HUES48 (cell line): Measurements from ENCODE around the gene P3H3.

Experiments
- H3K27ac ChIP-seq: one replicate; pipeline ENCODE4 v1.7.0; 2013; ENCODE audit warnings: low read depth, low read length, inconsistent platforms
- H3K27me3 ChIP-seq: 2 replicates; pipeline ENCODE4 v1.6.1; 2013; ENCODE audit warnings: mild to moderate bottlenecking, low read length; ENCODE audit not compliant: control insufficient read depth, insufficient read depth
- H3K36me3 ChIP-seq: 2 replicates; pipeline ENCODE4 v1.6.1; 2013; ENCODE audit warnings: low read length; ENCODE audit not compliant: control insufficient read depth, insufficient read depth
- H3K4me1 ChIP-seq: 2 replicates; pipeline ENCODE4 v1.6.1; 2013; ENCODE audit warnings: mild to moderate bottlenecking, low read length; ENCODE audit not compliant: control insufficient read depth, insufficient read depth
- H3K4me3 ChIP-seq: 2 replicates; pipeline ENCODE4 v1.5.1; 2013; ENCODE audit warnings: mild to moderate bottlenecking, low read depth, low read length
- H3K9ac ChIP-seq: 2 replicates; pipeline ENCODE4 v1.6.1; 2013; ENCODE audit warnings: mild to moderate bottlenecking, low read depth, low read length, moderate library complexity
- H3K9me3 ChIP-seq: 2 replicates; pipeline ENCODE4 v1.6.1; 2013; ENCODE audit warnings: low read length; ENCODE audit not compliant: control insufficient read depth, insufficient read depth

Gene P3H3, protein sequence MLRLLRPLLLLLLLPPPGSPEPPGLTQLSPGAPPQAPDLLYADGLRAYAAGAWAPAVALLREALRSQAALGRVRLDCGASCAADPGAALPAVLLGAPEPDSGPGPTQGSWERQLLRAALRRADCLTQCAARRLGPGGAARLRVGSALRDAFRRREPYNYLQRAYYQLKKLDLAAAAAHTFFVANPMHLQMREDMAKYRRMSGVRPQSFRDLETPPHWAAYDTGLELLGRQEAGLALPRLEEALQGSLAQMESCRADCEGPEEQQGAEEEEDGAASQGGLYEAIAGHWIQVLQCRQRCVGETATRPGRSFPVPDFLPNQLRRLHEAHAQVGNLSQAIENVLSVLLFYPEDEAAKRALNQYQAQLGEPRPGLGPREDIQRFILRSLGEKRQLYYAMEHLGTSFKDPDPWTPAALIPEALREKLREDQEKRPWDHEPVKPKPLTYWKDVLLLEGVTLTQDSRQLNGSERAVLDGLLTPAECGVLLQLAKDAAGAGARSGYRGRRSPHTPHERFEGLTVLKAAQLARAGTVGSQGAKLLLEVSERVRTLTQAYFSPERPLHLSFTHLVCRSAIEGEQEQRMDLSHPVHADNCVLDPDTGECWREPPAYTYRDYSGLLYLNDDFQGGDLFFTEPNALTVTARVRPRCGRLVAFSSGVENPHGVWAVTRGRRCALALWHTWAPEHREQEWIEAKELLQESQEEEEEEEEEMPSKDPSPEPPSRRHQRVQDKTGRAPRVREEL

GRCh38 chr12:6827982-6828780, at the start of gene P3H3:
Gene P3H3, plus strand, starts transcription at chr12:6828407. Its CDS starts 34 bp downstream, at chr12:6828441.
- Histone ChIP-seq H3K27me3 (peaks cover 37% of the 10 kb centered on the region), H3K27ac (peak within 1 kb of the TSS; percentile 22)

DNA sequence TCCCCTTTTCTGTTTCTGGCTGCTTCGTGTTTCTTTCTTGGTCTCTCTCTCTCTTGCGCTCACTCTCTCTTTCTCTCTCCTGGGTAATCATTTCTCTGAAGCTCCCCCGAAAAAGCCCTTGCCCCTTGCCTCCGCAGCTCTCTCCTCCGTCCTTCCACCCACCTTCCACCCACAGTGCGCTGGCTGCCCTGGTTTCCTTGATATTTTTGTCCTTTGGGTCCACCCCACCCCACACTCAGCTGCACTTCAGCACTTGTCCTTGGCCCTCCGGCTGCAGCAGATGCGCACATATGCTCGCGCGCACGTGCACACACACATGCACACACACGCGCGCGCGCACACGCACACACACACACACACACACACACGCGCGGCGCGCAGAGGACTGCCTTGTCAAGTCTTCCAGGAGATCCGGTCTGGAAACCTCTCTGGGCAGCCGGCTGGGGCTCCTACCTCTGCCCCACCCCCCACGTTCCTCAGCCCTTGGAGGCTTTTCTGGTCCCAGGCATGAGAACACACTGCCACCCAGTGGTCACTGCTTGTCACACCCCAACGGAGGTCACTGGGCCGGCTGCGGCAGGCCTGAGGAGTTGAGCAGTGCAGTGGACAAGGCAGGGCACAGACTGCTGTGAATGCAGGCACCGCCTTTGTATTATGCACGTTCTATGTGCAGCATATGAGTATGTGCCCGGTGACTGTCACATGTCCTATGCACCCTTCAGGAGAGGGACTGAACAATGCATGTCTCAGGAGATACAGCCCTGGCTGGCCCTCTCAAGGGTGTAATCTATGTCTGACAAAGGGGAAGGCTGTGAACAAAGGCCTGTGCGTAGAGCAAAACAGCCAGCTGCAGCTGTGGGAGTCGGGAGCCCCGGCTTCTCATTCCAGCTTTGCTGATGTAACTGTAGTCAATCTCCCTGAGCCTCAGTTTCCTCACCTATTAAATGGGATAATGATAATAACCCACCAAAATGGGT, 49.3 kb upstream of the P3H3 start:
- H3K27me3 ChIP-seq, result peaks cover 46% of the 10 kb centered on the region
- H3K36me3 ChIP-seq, result peaks cover 3% of the 10 kb centered on the region; the same call in 1 of the 2 replicates
- H3K9me3 ChIP-seq, result no peaks in the 10 kb centered on the region
- peaks cover 11% of the 10 kb centered on the region for H3K4me1 ChIP-seq
- H3K9ac ChIP-seq, result no peak overlapping the region; the same call in 1 of the 2 replicates
- H3K27ac ChIP-seq, result peak overlapping the region; percentile 16
- peak overlapping the region; percentile 64 for H3K4me3 ChIP-seq

More at GRCh38 chr12:6827982-6828780, at the start of gene P3H3:
- H3K9me3 ChIP-seq, result no peaks in the 10 kb centered on the region
- H3K4me3 ChIP-seq, result peak within 1 kb of the TSS; percentile 90
- peaks cover 26% of the 10 kb centered on the region for H3K36me3 ChIP-seq
- peaks cover 22% of the 10 kb centered on the region for H3K4me1 ChIP-seq
- peak within 1 kb of the TSS; percentile 68 for H3K9ac ChIP-seq

DNA sequence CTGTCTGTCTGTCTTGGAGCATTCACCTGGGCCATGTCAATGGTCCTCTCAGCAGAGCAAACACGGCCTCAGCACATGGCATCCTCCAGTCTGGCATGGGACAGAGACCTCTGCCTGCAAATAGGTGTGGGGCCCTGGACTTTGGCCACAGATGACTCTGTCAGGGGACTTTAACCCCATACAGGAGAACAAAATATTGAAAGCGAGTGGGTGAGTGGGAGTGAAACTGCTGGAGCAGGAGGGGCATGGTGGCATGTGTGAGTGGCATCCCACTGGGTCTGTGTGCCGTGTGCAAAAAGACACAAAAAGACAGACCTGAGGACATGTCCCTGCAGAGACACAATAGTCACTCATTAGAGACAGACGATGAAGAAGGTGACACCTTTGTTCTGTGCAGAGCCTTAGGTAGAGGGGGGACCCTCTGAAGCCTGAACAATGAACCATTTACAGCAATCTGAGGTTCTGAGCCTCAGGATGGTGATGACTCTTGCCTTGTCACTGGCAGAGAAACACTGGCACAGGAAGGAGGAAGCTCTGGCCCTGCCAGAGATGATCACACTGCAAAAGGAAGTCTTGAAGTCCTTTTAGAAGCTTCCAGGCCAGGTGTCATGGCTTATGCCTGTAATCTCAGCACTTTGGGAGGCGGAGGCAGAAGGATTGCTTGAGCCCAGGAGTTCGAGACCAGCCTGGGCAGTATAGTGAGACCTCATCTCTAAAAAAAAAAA, 48.3 kb upstream of the P3H3 start:
- H3K4me3 ChIP-seq, result no peak overlapping the region
- peaks cover 36% of the 10 kb centered on the region for H3K27me3 ChIP-seq
- peaks cover 11% of the 10 kb centered on the region; the same call in 1 of the 2 replicates for H3K4me1 ChIP-seq
- H3K36me3 ChIP-seq, result peaks cover 3% of the 10 kb centered on the region; the same call in 1 of the 2 replicates
- no peaks in the 10 kb centered on the region for H3K9me3 ChIP-seq
- H3K27ac ChIP-seq, result no peak overlapping the region
- H3K9ac ChIP-seq, result no peak overlapping the region

DNA sequence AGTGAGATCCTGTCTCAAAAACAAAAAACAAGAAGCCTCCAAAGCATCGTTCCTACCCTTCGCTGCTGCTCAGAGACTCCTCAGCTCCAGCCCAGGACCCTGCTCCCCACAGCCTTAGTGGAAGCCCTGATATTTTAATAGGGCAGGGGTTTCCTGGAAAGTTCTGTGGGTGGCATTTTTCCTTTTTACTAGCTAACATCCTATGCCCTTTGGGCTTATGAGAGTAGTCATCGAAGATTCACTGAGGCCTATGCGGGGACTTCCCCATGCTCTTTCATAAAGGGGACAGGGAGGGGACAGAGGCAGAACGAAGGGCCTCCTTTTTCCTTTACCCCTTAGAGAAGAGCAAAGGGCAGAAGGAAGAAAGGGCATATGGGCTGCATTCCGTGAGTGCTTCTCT, 47.6 kb upstream of the P3H3 start:
- H3K27me3 ChIP-seq, result peaks cover 30% of the 10 kb centered on the region
- H3K4me3 ChIP-seq, result no peak overlapping the region
- H3K36me3 ChIP-seq, result peaks cover 3% of the 10 kb centered on the region; the same call in 1 of the 2 replicates
- no peaks in the 10 kb centered on the region for H3K9me3 ChIP-seq
- no peak overlapping the region for H3K27ac ChIP-seq
- H3K9ac ChIP-seq, result no peak overlapping the region
- peaks cover 11% of the 10 kb centered on the region; the same call in 1 of the 2 replicates for H3K4me1 ChIP-seq

DNA sequence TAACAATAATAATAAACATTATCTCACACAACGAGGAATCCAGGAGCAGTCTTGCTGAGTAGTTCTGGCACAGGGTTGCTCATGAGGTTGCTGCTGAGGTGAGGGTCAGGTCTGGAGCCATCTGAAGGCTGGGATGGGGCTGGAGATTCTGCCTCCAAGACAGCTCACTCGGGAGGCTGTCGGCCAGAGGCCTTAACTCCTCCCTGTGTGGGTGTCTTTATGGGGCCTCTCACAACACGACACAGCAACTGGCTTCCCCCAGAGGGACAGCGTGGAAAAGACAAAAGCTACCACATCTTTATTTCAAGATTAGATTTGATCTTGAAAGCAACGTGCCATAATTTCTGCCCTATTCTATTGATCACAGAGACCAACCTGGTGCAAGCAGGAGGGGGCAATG, 46.1 kb upstream of the P3H3 start:
- H3K27me3 ChIP-seq, result peaks cover 14% of the 10 kb centered on the region
- no peak overlapping the region for H3K9ac ChIP-seq
- no peaks in the 10 kb centered on the region for H3K36me3 ChIP-seq
- H3K9me3 ChIP-seq, result no peaks in the 10 kb centered on the region
- H3K4me3 ChIP-seq, result no peak overlapping the region
- no peak overlapping the region for H3K27ac ChIP-seq
- H3K4me1 ChIP-seq, result peaks cover 21% of the 10 kb centered on the region

- Histone ChIP-seq H3K9me3 (no peaks in the 10 kb centered on the region), H3K36me3 (no peaks in the 10 kb centered on the region), H3K9ac (no peak overlapping the region), H3K27me3 (peaks cover 5% of the 10 kb centered on the region), H3K27ac (no peak overlapping the region), H3K4me3 (no peak overlapping the region), H3K4me1 (peaks cover 18% of the 10 kb centered on the region)
Observed at GRCh38 chr12:6782850-6783566, 45.2 kb upstream of the P3H3 start.

GRCh38 chr12:6783828-6784227, 44.4 kb upstream of the P3H3 start:
- Histone ChIP-seq H3K27me3 (no peaks in the 10 kb centered on the region), H3K36me3 (no peaks in the 10 kb centered on the region), H3K4me1 (peaks cover 18% of the 10 kb centered on the region), H3K9me3 (no peaks in the 10 kb centered on the region), H3K9ac (no peak overlapping the region), H3K27ac (no peak overlapping the region), H3K4me3 (no peak overlapping the region)

DNA sequence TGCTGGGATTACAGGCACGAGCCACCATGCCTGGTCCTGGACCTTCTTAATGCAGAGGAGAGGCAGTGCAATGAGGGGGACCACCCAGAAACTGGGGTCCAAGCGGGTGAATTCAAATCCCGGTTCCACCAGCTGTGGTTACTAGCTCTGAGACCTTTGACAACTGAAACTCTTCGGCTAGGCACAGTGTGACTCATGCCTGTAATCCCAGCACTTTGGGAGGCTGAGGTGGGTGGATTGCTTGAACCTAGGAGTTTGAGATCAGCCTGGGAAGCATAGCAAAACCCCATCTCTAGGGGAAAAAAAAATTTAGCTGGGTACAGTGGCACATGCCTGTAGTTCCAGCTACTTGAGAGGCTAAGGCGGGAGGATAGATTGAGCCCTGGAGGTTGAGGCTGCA, 43.9 kb upstream of the P3H3 start:
- no peak overlapping the region for H3K9ac ChIP-seq
- peaks cover 15% of the 10 kb centered on the region for H3K4me1 ChIP-seq
- H3K36me3 ChIP-seq, result no peaks in the 10 kb centered on the region
- no peaks in the 10 kb centered on the region for H3K27me3 ChIP-seq
- no peaks in the 10 kb centered on the region for H3K9me3 ChIP-seq
- no peak overlapping the region for H3K27ac ChIP-seq
- H3K4me3 ChIP-seq, result no peak overlapping the region

- Histone ChIP-seq H3K27ac (no peak overlapping the region), H3K9me3 (no peaks in the 10 kb centered on the region), H3K36me3 (no peaks in the 10 kb centered on the region), H3K9ac (no peak overlapping the region), H3K4me1 (peaks cover 17% of the 10 kb centered on the region), H3K27me3 (no peaks in the 10 kb centered on the region), H3K4me3 (no peak overlapping the region)
Observed at GRCh38 chr12:6784761-6785160, 43.4 kb upstream of the P3H3 start.
